Measurements from ENCODE around the gene PODNL1.

GRCh38 chr19:13951799-13952153, 13.6 kb upstream of the PODNL1 start:
- TF ChIP-seq TAF1 (IDR thresholded peaks at IDR 0.05; ENCODE audit: borderline replicate concordance, insufficient read depth, low read length) (no peak), POLR2AphosphoS5 (IDR thresholded peaks at IDR 0.05; ENCODE audit: low read depth, low read length) (no peak), SIN3A (IDR thresholded peaks at IDR 0.05; ENCODE audit: borderline replicate concordance, insufficient read depth, low read length) (no peak), REST (IDR thresholded peaks at IDR 0.05; ENCODE audit: insufficient read depth in 1 of 2, low read depth in 2 of 2, low read length in 2 of 2) (no peak), FOXP2 (optimal IDR thresholded peaks at IDR 0.05; ENCODE audit: borderline replicate concordance, extremely low read depth, extremely low read length, insufficient read depth) (no peak)
